ENCODE measurements around the gene IRF3. TPM values are rescaled to one million over a fixed set of nuclear protein-coding genes. Genes with fewer than 3 reads are reported as not detected.

IRF3 gene
- total and polyA plus RNA-seq, 2 donors (not counting 1 experiment from before 2014, with no cell fraction given): 233 to 262 TPM

DNA sequence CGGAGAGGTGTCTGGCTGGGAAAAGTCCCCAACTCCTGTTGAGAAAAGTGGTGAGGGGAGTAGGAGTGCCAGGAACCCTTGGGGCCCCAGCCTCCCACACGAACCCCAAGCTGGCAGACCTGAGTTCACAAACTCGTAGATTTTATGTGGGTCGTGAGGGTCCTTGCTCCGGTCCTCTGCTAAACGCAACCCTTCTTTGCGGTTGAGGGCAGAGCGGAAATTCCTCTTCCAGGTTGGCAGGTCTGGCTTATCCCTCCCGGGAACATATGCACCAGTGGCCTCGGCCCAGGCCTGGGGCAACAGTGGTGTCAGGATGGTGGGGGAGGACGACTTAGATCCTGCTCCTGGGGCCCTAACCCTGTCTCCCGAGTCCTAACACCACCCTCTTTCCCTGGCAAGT is 2.4 kb downstream of the IRF3 start:
- Histone ChIP-seq H3K27ac (ENCODE audit: low read length in 2 of 2) (peak overlapping the region; percentile 59 to 73), H3K36me3 (replicated peaks in 1 of 2; ENCODE audit: control extremely low read depth in 1 of 2, control insufficient read depth in 1 of 2, extremely low read depth in 1 of 2, insufficient read depth in 2 of 2, low read length in 1 of 2) (peaks cover 3 to 44% of the 10 kb centered on the region in 2 experiments), H3K9me3 (ENCODE audit: control extremely low read depth in 1 of 3, control insufficient read depth in 2 of 3, insufficient read depth in 1 of 3, low read length in 2 of 3) (no peaks in the 10 kb centered on the region), H3K4me2 (replicated peaks; ENCODE audit: low read depth, low read length, poor library complexity, severe bottlenecking) (peak overlapping the region; percentile 98), H3K9ac (ENCODE audit: low read length) (no peak overlapping the region), H3K79me2 (ENCODE audit: control insufficient read depth, insufficient read depth, low read length) (peaks cover 45% of the 10 kb centered on the region), H2AFZ (ENCODE audit: insufficient read depth, low read depth, low read length, poor library complexity, severe bottlenecking) (no peak overlapping the region), H3K4me1 (ENCODE audit: control insufficient read depth in 2 of 2, insufficient read depth in 2 of 2, low read length in 2 of 2) (peaks cover 16 to 30% of the 10 kb centered on the region in 2 donors), H3K27me3 (replicated peaks in 1 of 4; ENCODE audit: control extremely low read depth in 1 of 4, control insufficient read depth in 3 of 4, insufficient read depth in 4 of 4, low read length in 3 of 4) (no peaks in the 10 kb centered on the region), H4K20me1 (ENCODE audit: control insufficient read depth, insufficient read depth, low read length, poor library complexity, severe bottlenecking) (peaks cover 67% of the 10 kb centered on the region), H3K4me3 (ENCODE audit: control extremely low read depth in 1 of 5, extremely low read depth in 1 of 5, insufficient read depth in 1 of 5, low read depth in 2 of 5, low read length in 4 of 5) (no peak overlapping the region)
- Mint-ChIP-seq H3K9me3 (ENCODE audit: insufficient read depth) (no peaks in the 10 kb centered on the region), H3K4me1 (peaks cover 37% of the 10 kb centered on the region), H3K27ac (peak overlapping the region; percentile 46), H3K4me3 (peak overlapping the region; percentile 39), H3K27me3 (no peaks in the 10 kb centered on the region)
- intact Hi-C loops (cut with micrococcal nuclease): no loop called here
- no peak for ATAC-seq (ENCODE audit: low read depth)
- ChIA-PET CTCF (interaction anchor here (1.0 to 2.3 kb wide), 6 partner anchors 10 to 103 kb away, joined by 3 to 8 read pairs (median 6); partner anchors contain the start of gene SCAF1), POLR2A (interaction anchor here (0.7 to 2.6 kb wide), 3 partner anchors 21 to 156 kb away, joined by 5 to 19 read pairs (median 12); partner anchors contain the start of genes RRAS and SCAF1)
- no peak for TF ChIP-seq CTCF (IDR thresholded peaks at IDR 0.05)
- DNase-seq: no peak
- 92% methylated on average over 8 of the region's 12 CpGs for WGBS (ENCODE audit: insufficient coverage)

GRCh38 chr19:49662011-49662410 is 3.6 kb downstream of the IRF3 start:
- H3K9ac ChIP-seq (ENCODE audit: low read length): no peak overlapping the region
- H3K27me3 ChIP-seq (replicated peaks in 1 of 4; ENCODE audit: control extremely low read depth in 1 of 4, control insufficient read depth in 3 of 4, insufficient read depth in 4 of 4, low read length in 3 of 4): no peaks in the 10 kb centered on the region
- peaks cover 42% of the 10 kb centered on the region for H3K79me2 ChIP-seq (ENCODE audit: control insufficient read depth, insufficient read depth, low read length)
- H3K36me3 ChIP-seq (replicated peaks in 1 of 2; ENCODE audit: control extremely low read depth in 1 of 2, control insufficient read depth in 1 of 2, extremely low read depth in 1 of 2, insufficient read depth in 2 of 2, low read length in 1 of 2): peaks cover 3 to 54% of the 10 kb centered on the region in 2 experiments
- no peak overlapping the region for H3K4me3 ChIP-seq (ENCODE audit: control extremely low read depth in 1 of 5, extremely low read depth in 1 of 5, insufficient read depth in 1 of 5, low read depth in 2 of 5, low read length in 4 of 5)
- WGBS (ENCODE audit: insufficient coverage): 98% methylated on average over 10 of the region's 16 CpGs
- no peak overlapping the region for H3K27ac ChIP-seq (ENCODE audit: low read length in 2 of 2)
- Mint-ChIP-seq H3K4me3 (no peak overlapping the region), H3K4me1 (peaks cover 31% of the 10 kb centered on the region), H3K27me3 (no peaks in the 10 kb centered on the region), H3K9me3 (ENCODE audit: insufficient read depth) (no peaks in the 10 kb centered on the region), H3K27ac (no peak overlapping the region)
- H2AFZ ChIP-seq (ENCODE audit: insufficient read depth, low read depth, low read length, poor library complexity, severe bottlenecking): no peak overlapping the region
- CTCF ChIA-PET: interaction anchor here (0.8 kb wide), 1 partner anchor 867 kb away, joined by 3 read pairs; no protein-coding TSS in a partner anchor
- DNase-seq (no peak), ATAC-seq (ENCODE audit: low read depth) (no peak)
- H3K4me1 ChIP-seq (ENCODE audit: control insufficient read depth in 2 of 2, insufficient read depth in 2 of 2, low read length in 2 of 2): peaks cover 16 to 30% of the 10 kb centered on the region in 2 donors
- POLR2A ChIA-PET: interaction anchor here (0.5 kb wide), 1 partner anchor 13 kb away, joined by 4 read pairs; no protein-coding TSS in a partner anchor
- H4K20me1 ChIP-seq (ENCODE audit: control insufficient read depth, insufficient read depth, low read length, poor library complexity, severe bottlenecking): peaks cover 71% of the 10 kb centered on the region
- no peaks in the 10 kb centered on the region for H3K9me3 ChIP-seq (ENCODE audit: control extremely low read depth in 1 of 3, control insufficient read depth in 2 of 3, insufficient read depth in 1 of 3, low read length in 2 of 3)
- no peak overlapping the region for H3K4me2 ChIP-seq (replicated peaks; ENCODE audit: low read depth, low read length, poor library complexity, severe bottlenecking)
- TF ChIP-seq EZH2 (IDR thresholded peaks at IDR 0.05; ENCODE audit: borderline replicate concordance, insufficient read depth, low read depth, low read length, poor library complexity, severe bottlenecking) (no peak), CTCF (IDR thresholded peaks at IDR 0.05) (no peak)
- intact Hi-C loops (cut with micrococcal nuclease): no loop called here
